GM06990 (cell line): Measurements from ENCODE around the gene UBE2O.

ENCODE experiments used
- DNase-seq: peaks from one replicate; pipeline ENCODE4 v3.0.0-alpha.2; 2011; ENCODE audit not compliant: insufficient read length; ENCODE audit errors: extremely low read depth
- H3K27me3 ChIP-seq: replicated peaks from 2 replicates; pipeline ENCODE4 v1.6.0; 2011; ENCODE audit warnings: low read length; ENCODE audit not compliant: control insufficient read depth, insufficient read depth
- H3K36me3 ChIP-seq: 2 replicates; pipeline ENCODE4 v1.5.1; 2011; ENCODE audit warnings: low read length; ENCODE audit not compliant: control insufficient read depth, insufficient read depth
- H3K4me3 ChIP-seq: replicated peaks from 2 replicates; pipeline ENCODE4 v1.5.1; 2011; ENCODE audit warnings: low read depth, mild to moderate bottlenecking, control low read depth, low read length
- TF ChIP-seq, protein P1 (sequence below): IDR thresholded peaks from 2 replicates; pipeline ENCODE4 v1.5.1; 2011; ENCODE audit warnings: low read length, control low read depth, mild to moderate bottlenecking, inconsistent platforms; ENCODE audit not compliant: insufficient read depth, poor library complexity, severe bottlenecking

The UBE2O gene

DNA sequence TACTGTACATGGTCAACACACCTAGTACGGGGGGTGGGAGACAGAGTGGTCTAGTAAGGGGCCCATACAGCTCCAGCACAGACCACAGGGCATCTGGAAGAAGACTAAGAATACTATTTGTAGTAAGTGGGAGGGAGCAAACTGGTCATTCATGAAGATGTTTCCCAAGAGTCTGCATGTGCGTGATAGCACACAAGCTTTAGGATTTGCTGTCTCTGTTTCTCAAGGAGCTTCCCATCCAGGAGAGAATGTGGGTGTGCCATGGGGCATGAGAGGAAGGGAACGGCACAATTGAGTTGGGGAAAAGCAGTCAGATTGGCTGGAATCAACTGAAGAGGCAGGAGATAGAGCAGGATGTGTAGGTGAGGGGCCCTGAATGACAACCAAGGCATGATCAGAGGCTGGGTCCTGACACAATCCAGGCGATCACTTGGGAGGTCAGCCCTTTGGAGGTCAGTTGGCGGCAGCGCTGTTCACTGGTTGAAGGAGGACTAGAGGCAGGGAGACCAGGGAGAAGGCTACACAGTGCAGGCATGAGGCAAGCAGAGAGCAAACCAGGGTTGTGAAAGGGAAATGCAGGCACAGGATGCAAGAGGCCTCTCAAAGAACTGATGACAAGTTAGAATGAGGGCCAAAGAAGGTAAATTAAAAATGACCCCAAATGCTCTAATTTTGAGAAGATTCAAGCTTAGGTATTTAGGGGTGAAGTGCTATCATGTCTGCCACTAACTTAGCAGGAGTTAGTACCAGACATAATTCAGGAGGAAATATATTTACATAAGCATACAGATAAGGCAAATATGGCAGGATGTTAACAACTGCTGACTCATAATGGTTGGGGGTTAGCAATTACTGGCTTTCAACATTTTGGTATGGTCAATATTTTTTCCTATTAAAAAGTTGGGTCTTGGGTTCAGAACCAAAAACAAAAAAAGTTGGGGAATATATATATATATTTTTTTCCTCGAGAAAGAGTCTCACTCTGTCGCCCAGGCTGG, 10.3 kb downstream of the UBE2O start:
- TF ChIP-seq, protein P1, sequence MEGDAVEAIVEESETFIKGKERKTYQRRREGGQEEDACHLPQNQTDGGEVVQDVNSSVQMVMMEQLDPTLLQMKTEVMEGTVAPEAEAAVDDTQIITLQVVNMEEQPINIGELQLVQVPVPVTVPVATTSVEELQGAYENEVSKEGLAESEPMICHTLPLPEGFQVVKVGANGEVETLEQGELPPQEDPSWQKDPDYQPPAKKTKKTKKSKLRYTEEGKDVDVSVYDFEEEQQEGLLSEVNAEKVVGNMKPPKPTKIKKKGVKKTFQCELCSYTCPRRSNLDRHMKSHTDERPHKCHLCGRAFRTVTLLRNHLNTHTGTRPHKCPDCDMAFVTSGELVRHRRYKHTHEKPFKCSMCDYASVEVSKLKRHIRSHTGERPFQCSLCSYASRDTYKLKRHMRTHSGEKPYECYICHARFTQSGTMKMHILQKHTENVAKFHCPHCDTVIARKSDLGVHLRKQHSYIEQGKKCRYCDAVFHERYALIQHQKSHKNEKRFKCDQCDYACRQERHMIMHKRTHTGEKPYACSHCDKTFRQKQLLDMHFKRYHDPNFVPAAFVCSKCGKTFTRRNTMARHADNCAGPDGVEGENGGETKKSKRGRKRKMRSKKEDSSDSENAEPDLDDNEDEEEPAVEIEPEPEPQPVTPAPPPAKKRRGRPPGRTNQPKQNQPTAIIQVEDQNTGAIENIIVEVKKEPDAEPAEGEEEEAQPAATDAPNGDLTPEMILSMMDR = no peak
- H3K4me3 ChIP-seq = no peak overlapping the region
- no peaks in the 10 kb centered on the region; the same call in 1 of the 2 replicates for H3K36me3 ChIP-seq
- no peak for DNase-seq
- H3K27me3 ChIP-seq = no peaks in the 10 kb centered on the region

DNA sequence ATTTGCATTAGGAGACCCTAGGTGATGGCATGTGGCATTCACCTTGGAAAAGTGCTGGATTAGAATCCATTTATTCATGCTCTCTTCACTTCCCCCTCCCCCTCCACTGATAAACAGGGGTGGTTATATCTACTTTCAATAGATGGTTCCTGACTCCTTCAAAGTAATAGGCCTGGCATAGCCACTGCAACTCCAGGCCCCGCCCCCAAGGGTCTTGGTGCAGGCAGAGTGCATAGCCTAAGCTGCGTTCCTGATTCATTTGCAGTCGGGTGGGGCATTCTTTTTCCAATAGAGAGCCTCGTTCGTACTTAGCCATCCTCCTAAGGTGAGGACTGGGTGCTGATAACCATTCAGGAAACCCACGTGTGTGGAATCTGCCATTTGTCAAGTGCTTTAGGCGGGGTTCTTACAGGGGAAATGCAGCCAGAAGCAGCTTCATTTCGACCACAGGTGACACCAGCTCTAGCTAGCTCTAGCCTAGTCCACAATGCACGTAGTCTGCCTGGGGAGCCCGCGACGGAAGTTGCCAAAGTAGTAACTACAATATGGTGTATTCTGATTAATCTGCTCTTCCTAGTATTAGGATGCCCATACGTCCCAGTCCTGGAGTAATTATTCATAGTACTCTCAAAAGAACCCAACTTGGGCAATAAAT, 11.1 kb downstream of the UBE2O start:
- no peak overlapping the region for H3K4me3 ChIP-seq
- no peaks in the 10 kb centered on the region; the same call in 1 of the 2 replicates for H3K36me3 ChIP-seq
- TF ChIP-seq, protein P1 = no peak
- H3K27me3 ChIP-seq = no peaks in the 10 kb centered on the region
- DNase-seq = no peak

DNA sequence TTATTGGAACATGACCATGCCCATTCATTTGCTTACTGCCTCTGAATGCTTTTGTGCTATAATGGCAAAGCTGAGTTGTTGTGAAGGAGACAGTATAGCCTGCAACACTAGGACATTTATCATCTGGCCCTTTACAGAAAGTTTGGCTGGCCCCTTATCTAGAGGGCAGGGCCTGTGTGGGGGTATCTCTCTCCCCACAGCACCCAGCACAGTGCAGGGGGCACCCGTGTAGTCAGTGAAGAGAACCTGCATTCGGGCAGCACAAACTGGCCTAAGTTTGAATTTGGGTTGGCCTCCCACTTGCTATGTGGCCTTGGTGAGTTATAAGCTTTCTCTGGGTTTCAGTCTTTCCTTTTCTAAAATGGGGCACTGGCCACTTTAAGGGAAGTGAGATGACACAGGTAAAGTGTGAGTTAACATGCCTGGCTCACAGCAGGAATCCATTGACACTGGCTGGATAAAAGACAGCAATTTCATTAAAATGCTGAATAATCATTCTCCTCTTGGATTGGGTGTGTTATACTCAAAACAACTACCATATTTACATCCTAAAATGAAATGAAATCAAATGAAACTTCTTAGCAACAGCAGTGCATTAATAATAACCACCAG, 12.1 kb downstream of the UBE2O start:
- Histone ChIP-seq H3K4me3 (no peak overlapping the region), H3K27me3 (no peaks in the 10 kb centered on the region), H3K36me3 (no peaks in the 10 kb centered on the region; the same call in 1 of the 2 replicates)
- no peak for DNase-seq
- TF ChIP-seq, protein P1 = no peak

DNA sequence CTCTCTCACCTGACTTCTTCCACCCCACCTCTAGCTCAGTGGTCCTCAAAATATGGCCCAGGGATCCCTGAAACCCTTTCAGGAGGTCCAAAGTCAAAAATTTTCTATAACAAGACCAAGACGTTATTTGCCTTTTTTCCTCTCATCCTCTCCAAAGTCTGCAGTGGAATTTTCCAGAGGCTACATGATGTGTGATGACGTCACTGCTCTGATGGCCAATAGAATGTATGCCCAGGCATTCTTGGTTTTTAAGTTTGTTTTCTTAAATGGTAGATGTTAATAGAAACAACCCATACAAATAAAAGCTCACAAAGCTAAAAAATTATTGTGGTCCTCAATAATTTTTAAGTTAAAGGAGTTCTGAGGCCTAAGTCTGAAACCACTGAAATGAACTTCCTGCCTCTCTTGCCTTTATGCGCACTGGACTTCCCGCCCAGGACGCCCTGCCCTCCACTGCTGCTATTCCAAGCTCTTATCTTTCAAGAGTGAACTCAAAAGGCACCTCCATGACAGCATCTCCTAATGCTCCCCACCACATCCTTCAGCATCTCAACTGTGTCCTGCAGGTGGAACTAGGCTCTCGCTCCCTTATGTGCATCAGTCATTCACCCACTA, 13.5 kb downstream of the UBE2O start:
- TF ChIP-seq, protein P1 = no peak
- no peak for DNase-seq
- Histone ChIP-seq H3K27me3 (no peaks in the 10 kb centered on the region), H3K36me3 (no peaks in the 10 kb centered on the region; the same call in 1 of the 2 replicates), H3K4me3 (no peak overlapping the region)

DNA sequence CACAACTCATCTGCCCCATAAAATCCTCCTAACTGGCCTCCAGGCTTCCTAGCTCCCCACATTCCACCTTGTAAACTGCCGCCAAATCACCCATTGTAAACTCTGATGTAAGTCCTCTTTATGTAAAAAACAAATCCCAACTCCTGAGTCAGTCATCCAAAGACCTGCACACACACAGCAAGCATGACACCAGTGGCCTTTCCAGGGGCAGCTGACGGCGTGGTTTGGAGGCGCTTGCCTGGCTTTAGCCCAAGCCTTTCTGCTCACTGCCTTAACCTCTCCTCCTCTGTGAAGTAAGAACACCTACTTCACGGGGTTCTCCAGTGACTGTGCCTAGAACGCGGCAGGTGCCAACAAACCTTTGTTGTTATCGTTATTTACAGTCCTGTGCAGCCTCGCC, 14.0 kb downstream of the UBE2O start:
- Histone ChIP-seq H3K27me3 (no peaks in the 10 kb centered on the region), H3K36me3 (no peaks in the 10 kb centered on the region; the same call in 1 of the 2 replicates), H3K4me3 (no peak overlapping the region)
- TF ChIP-seq, protein P1 = no peak
- DNase-seq = no peak
